Sigmoid colon (tissue), 7 donors: ENCODE measurements around the gene PLPPR1. TPM values are rescaled to one million over a fixed set of nuclear protein-coding genes. Genes with fewer than 3 reads are reported as not detected.

ENCODE experiments used
- DNase-seq: peaks from one replicate; pipeline ENCODE4 v3.0.0-alpha.2; 2019
- H3K27ac ChIP-seq, 4 donors: fragments of 200-600 bp; sonication (generic); one replicate each; pipeline ENCODE4 v1.5.1; 2016 to 2019; ENCODE audit warnings: mild to moderate bottlenecking in 1 of 4
- H3K27me3 ChIP-seq, 3 donors: fragments of 200-600 bp; sonication (generic); one replicate each; pipeline ENCODE4 v1.5.1; 2019; ENCODE audit warnings: mild to moderate bottlenecking in 1 of 3
- H3K36me3 ChIP-seq, 4 donors: fragments of 200-600 bp; sonication (generic); one replicate each; pipeline ENCODE4 v1.5.1; 2016 to 2019
- H3K4me1 ChIP-seq, 4 donors: fragments of 200-600 bp; sonication (generic); one replicate each; pipeline ENCODE4 v1.5.1; 2017 to 2019
- H3K4me3 ChIP-seq, 4 donors: fragments of 200-600 bp; sonication (generic); one replicate each; pipeline ENCODE4 v1.5.1; 2017 to 2019; ENCODE audit warnings: mild to moderate bottlenecking in 2 of 4, moderate library complexity in 1 of 4
- H3K9me3 ChIP-seq, 4 donors: fragments of 200-600 bp in 3 of 4; sonication (generic) in 3 of 4; one replicate each; pipeline versions ENCODE4 v1.5.1 to v1.6.1; 2013 to 2019
- EP300 ChIP-seq, 4 donors: sonication (generic); formaldehyde crosslinking; IDR thresholded peaks; one replicate each; pipeline ENCODE4 v1.6.1; 2017; ENCODE audit warnings: antibody characterized with exemption in 4 of 4
- POLR2A ChIP-seq, 2 donors: fragments of 450-650 bp; IDR thresholded peaks; one replicate each; pipeline ENCODE4 v1.6.1; 2016; ENCODE audit warnings: antibody characterized with exemption in 2 of 2, mild to moderate bottlenecking in 2 of 2, moderate library complexity in 2 of 2
- POLR2AphosphoS5 ChIP-seq, 4 donors: sonication (generic); formaldehyde crosslinking; IDR thresholded peaks; one replicate each; pipeline ENCODE4 v1.6.1; 2017; ENCODE audit warnings: antibody characterized with exemption in 4 of 4
- WGBS, 2 donors: extraction: QIAGEN DNeasy Blood & Tissue Kit; methylation state at CpG; one replicate each; pipeline ENCODE4 v1.1.7; 2013; 5-methylcytosine and 5-hydroxymethylcytosine counted together
- intact Hi-C: fragments of 100-400 bp; cut with DNase I; formaldehyde crosslinking; loops from one replicate; pipeline ENCODE4 v1.15.1; 2023
- polyA plus RNA-seq, 3 donors: library from polyadenylated mRNA; stranded (reverse); fragments of 200-250 nt; gene quantifications; one replicate each; pipeline ENCODE4 v1.2.3, GENCODE V29; 2013
- total RNA-seq, 4 donors: library from RNA; depleted of rRNA; stranded (reverse); fragments of >200 nt; gene quantifications; one replicate each; pipeline ENCODE4 v1.1.0, GENCODE V29; 2016
- TF ChIP-seq, protein P1 (sequence below), 4 experiments: fragments of 450-650 bp in 3 of 4; fragments of 200-600 bp in 1 of 4; IDR thresholded peaks; one replicate each; pipeline ENCODE4 v1.5.1; 2016 to 2019; ENCODE audit warnings: antibody characterized with exemption in 4 of 4, mild to moderate bottlenecking in 3 of 4, moderate library complexity in 2 of 4
- donor health status: healthy with polysubstance abuse.
- donor health status: Bipolar disorder and iron deficiency.
- donor health status: healthy.

The PLPPR1 gene
- total and polyA plus RNA-seq, 7 donors = 0.07 to 0.81 (median 0.38) TPM; not detected in 3

DNA sequence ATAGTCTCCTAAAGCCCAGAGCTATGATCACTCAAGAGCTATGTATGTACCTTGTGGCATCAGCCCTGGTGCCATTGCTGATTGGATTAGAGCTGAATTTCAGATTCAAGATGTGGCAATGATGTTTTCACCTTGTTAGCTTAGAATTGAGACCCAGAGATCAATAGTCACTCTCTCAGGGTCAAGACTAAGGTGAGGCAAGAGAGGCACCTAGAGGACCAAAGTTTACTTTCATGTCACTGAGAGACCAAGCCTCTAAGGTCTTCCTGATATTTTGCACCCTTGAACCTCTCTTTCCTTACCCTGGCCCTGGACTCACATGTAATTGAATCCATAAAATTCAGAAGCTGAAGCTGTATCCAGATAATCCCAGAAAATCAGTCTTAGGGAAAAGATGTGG is 313.4 kb downstream of the PLPPR1 start:
- no peaks in the 10 kb centered on the region for H3K4me1 ChIP-seq

DNA sequence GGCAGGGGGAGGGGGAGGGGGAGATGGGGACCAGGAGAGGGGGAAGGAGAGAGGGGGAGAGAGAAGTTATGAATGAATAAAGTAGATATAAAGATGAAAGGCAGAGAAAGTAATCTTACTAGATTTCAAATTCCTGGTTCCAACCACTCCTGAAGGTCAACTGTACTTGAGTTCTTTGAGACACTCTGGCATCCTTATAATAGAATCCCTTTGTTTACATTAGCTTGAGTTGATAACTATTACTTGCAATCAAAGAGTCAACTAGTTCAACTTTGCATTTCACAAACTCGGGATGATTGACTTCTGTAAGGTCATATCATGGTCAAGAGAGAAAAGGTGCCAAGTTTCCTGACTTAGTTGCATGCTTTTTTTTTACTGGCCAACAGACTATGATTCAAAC is 314.1 kb downstream of the PLPPR1 start:
- WGBS, 2 donors = 30 to 72% methylated on average over 1 of the region's 1 CpG
- no peaks in the 10 kb centered on the region for H3K4me1 ChIP-seq
- no peak overlapping the region for H3K4me3 ChIP-seq
- no peak overlapping the region for H3K27ac ChIP-seq
- intact Hi-C loops = no loop called here
- TF ChIP-seq, protein P1, sequence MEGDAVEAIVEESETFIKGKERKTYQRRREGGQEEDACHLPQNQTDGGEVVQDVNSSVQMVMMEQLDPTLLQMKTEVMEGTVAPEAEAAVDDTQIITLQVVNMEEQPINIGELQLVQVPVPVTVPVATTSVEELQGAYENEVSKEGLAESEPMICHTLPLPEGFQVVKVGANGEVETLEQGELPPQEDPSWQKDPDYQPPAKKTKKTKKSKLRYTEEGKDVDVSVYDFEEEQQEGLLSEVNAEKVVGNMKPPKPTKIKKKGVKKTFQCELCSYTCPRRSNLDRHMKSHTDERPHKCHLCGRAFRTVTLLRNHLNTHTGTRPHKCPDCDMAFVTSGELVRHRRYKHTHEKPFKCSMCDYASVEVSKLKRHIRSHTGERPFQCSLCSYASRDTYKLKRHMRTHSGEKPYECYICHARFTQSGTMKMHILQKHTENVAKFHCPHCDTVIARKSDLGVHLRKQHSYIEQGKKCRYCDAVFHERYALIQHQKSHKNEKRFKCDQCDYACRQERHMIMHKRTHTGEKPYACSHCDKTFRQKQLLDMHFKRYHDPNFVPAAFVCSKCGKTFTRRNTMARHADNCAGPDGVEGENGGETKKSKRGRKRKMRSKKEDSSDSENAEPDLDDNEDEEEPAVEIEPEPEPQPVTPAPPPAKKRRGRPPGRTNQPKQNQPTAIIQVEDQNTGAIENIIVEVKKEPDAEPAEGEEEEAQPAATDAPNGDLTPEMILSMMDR (IDR thresholded peaks at IDR 0.05) = no peak
- TF ChIP-seq EP300 (IDR thresholded peaks at IDR 0.05) = no peak
- no peak for TF ChIP-seq POLR2AphosphoS5 (IDR thresholded peaks at IDR 0.05)
- TF ChIP-seq POLR2A (IDR thresholded peaks at IDR 0.05) = no peak
- no peaks in the 10 kb centered on the region for H3K9me3 ChIP-seq
- no peaks in the 10 kb centered on the region for H3K36me3 ChIP-seq
- no peak for DNase-seq
- H3K27me3 ChIP-seq = peaks cover 0 to 3% (median 0%) of the 10 kb centered on the region in 3 donors

More for the DNA sequence above, 313.4 kb downstream of the PLPPR1 start:
- no peak for DNase-seq
- H3K4me3 ChIP-seq = no peak overlapping the region
- H3K27ac ChIP-seq = no peak overlapping the region
- TF ChIP-seq POLR2A (IDR thresholded peaks at IDR 0.05) (no peak), EP300 (IDR thresholded peaks at IDR 0.05) (no peak), POLR2AphosphoS5 (IDR thresholded peaks at IDR 0.05) (no peak)
- TF ChIP-seq, protein P1 (IDR thresholded peaks at IDR 0.05) = no peak
- intact Hi-C loops = no loop called here
- H3K36me3 ChIP-seq = no peaks in the 10 kb centered on the region
- H3K9me3 ChIP-seq = no peaks in the 10 kb centered on the region
- peaks cover 0 to 2% (median 0%) of the 10 kb centered on the region in 3 donors for H3K27me3 ChIP-seq

DNA sequence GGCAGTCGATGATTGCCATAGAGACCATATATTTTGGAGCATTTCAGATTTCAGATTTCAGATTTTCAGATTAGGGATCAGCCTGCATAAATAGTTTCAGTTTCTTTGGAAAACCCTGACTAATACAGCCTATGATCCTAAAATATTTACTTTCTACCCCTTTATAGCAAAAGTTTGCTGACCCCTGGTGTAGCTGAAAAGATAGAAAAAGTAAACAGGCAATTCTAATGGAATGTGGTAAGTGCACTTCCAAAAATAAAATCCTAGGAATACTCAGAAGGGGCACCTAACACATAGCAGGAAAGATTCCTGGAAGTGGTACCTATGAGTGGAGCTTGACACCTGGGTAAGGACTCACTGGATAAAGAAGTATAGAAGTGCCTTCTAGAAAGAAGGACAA is 321.8 kb downstream of the PLPPR1 start:
- no peak for DNase-seq
- Histone ChIP-seq H3K27me3 (peaks cover 0 to 3% (median 0%) of the 10 kb centered on the region in 3 donors), H3K4me3 (no peak overlapping the region), H3K9me3 (no peaks in the 10 kb centered on the region), H3K27ac (no peak overlapping the region), H3K4me1 (no peaks in the 10 kb centered on the region), H3K36me3 (no peaks in the 10 kb centered on the region)
- TF ChIP-seq, protein P1 (IDR thresholded peaks at IDR 0.05) = no peak
- no peak for TF ChIP-seq EP300 (IDR thresholded peaks at IDR 0.05)
- TF ChIP-seq POLR2A (IDR thresholded peaks at IDR 0.05) = no peak
- TF ChIP-seq POLR2AphosphoS5 (IDR thresholded peaks at IDR 0.05) = no peak
- 80 to 86% methylated on average over 1 of the region's 1 CpG for WGBS, 2 donors
- intact Hi-C loops = no loop called here

DNA sequence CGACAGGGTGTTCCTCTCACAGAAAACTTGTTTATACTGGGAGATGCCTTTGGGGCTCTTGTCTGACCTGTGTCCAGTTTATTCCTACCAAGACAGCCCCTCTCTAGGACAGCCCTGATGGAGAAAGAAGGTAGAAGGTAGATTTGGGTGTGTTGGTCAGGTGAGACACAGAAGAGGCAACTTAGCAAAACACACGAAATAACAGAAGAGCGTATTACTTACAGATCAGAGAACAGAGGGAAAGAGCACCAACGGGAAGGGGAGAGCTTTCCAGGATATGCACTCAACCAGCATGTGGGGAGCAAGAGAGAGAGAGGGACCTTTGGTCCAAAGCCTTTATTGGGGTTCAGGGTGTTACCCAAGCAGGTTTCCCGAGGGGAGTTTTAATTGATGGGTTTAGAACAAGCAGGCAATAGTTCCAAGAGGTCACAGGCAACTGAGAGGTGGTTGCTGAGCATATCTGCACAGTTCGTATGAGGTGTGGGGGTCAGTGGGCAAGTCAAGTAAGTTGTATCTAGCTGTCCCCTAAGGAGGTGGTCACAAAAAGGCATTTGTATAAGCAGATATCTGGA is 324.5 kb downstream of the PLPPR1 start:
- intact Hi-C loops = no loop called here
- H3K27ac ChIP-seq = no peak overlapping the region
- WGBS, 2 donors = 80 to 85% methylated on average over 6 of the region's 6 CpGs

More for the DNA sequence above, 324.5 kb downstream of the PLPPR1 start:
- TF ChIP-seq POLR2A (IDR thresholded peaks at IDR 0.05) = no peak
- TF ChIP-seq EP300 (IDR thresholded peaks at IDR 0.05) = no peak
- TF ChIP-seq, protein P1 (IDR thresholded peaks at IDR 0.05) = no peak
- TF ChIP-seq POLR2AphosphoS5 (IDR thresholded peaks at IDR 0.05) = no peak
- no peaks in the 10 kb centered on the region for H3K27me3 ChIP-seq
- no peaks in the 10 kb centered on the region for H3K36me3 ChIP-seq
- H3K9me3 ChIP-seq = no peaks in the 10 kb centered on the region
- no peak for DNase-seq
- no peak overlapping the region for H3K4me3 ChIP-seq
- no peaks in the 10 kb centered on the region for H3K4me1 ChIP-seq
